ENCODE data around the gene ZFAND2A. TPM values are rescaled to one million over a fixed set of nuclear protein-coding genes. Genes with fewer than 3 reads are reported as not detected.

Gene ZFAND2A
- polyA plus RNA-seq, 1 donor (not counting 4 experiments of a cell fraction or from before 2014, with no cell fraction given) = 25.5 TPM

GRCh38 chr7:1114505-1114904 is 45.5 kb downstream of the ZFAND2A start:
- Histone ChIP-seq H3K9ac (ENCODE audit: control insufficient read depth, extremely low read depth, insufficient read depth, low read length) (no peak overlapping the region), H3K4me3 (ENCODE audit: control insufficient read depth in 2 of 3, extremely low read depth in 1 of 3, insufficient read depth in 2 of 3, low read depth in 1 of 3, low read length in 3 of 3) (no peak overlapping the region), H3K79me2 (ENCODE audit: control insufficient read depth, insufficient read depth, low read length) (peaks cover 26% of the 10 kb centered on the region), H3K27me3 (ENCODE audit: control insufficient read depth, extremely low read depth, insufficient read depth, low read length) (no peaks in the 10 kb centered on the region), H3K4me1 (ENCODE audit: control insufficient read depth, extremely low read depth, insufficient read depth, low read length) (no peaks in the 10 kb centered on the region), H4K20me1 (ENCODE audit: control insufficient read depth, extremely low read depth, insufficient read depth, low read length) (no peaks in the 10 kb centered on the region), H2AFZ (ENCODE audit: control insufficient read depth, low read length) (no peak overlapping the region), H3K4me2 (ENCODE audit: control insufficient read depth, extremely low read depth, insufficient read depth, low read depth, low read length) (no peak overlapping the region), H3K36me3 (ENCODE audit: control insufficient read depth in 2 of 2, extremely low read depth in 1 of 2, insufficient read depth in 2 of 2, low read length in 2 of 2) (peaks cover 0 to 5% of the 10 kb centered on the region in 2 experiments), H3K27ac (ENCODE audit: control insufficient read depth, insufficient read depth, low read length) (no peak overlapping the region), H3K9me3 (ENCODE audit: control insufficient read depth, low read depth, low read length) (no peaks in the 10 kb centered on the region), H3K9me1 (ENCODE audit: control insufficient read depth, extremely low read depth, insufficient read depth, low read length) (no peaks in the 10 kb centered on the region)
- no peak for DNase-seq (ENCODE audit: low read depth, low spot score)
- TF ChIP-seq, protein P1, sequence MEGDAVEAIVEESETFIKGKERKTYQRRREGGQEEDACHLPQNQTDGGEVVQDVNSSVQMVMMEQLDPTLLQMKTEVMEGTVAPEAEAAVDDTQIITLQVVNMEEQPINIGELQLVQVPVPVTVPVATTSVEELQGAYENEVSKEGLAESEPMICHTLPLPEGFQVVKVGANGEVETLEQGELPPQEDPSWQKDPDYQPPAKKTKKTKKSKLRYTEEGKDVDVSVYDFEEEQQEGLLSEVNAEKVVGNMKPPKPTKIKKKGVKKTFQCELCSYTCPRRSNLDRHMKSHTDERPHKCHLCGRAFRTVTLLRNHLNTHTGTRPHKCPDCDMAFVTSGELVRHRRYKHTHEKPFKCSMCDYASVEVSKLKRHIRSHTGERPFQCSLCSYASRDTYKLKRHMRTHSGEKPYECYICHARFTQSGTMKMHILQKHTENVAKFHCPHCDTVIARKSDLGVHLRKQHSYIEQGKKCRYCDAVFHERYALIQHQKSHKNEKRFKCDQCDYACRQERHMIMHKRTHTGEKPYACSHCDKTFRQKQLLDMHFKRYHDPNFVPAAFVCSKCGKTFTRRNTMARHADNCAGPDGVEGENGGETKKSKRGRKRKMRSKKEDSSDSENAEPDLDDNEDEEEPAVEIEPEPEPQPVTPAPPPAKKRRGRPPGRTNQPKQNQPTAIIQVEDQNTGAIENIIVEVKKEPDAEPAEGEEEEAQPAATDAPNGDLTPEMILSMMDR (optimal IDR thresholded peaks at IDR 0.05 in 1 of 3, IDR thresholded peaks at IDR 0.05 in 1 of 3, conservative IDR thresholded peaks at IDR 0.05 in 1 of 3; ENCODE audit: extremely low read depth in 1 of 3, insufficient read depth in 2 of 3, low read length in 3 of 3) = no peak
- no peak for TF ChIP-seq EZH2 (IDR thresholded peaks at IDR 0.05; ENCODE audit: low read length)
- FAIRE-seq = no peak
- dilution Hi-C loops (cut with MboI; ENCODE audit: extremely low pct_ligation_motif_present, low sequenced_read_pairs) = no loop called here

DNA sequence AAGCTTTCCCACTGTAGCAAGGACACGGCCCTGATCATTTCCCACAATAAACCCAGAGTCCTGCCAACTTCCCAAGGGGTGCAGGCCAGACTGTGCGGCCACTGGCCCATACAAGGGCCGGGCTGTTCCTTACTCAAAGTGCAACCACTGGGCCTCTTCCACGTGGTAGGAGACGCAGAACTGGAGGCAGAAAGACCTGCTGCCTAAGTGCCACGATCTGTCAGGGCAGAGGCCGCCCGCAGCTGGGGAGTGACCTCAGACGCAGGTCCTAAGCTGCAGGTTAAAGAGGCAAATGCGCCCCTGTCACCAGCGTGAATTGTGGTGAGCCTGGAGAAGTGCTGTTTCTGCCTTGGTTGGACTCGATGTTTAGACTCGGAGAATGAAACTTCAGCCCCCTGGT is 45.9 kb downstream of the ZFAND2A start:
- FAIRE-seq (no peak), DNase-seq (ENCODE audit: low read depth, low spot score) (no peak)
- H2AFZ ChIP-seq (ENCODE audit: control insufficient read depth, low read length) = no peak overlapping the region
- H3K4me2 ChIP-seq (ENCODE audit: control insufficient read depth, extremely low read depth, insufficient read depth, low read depth, low read length) = no peak overlapping the region
- H3K79me2 ChIP-seq (ENCODE audit: control insufficient read depth, insufficient read depth, low read length) = peaks cover 26% of the 10 kb centered on the region
- H3K9ac ChIP-seq (ENCODE audit: control insufficient read depth, extremely low read depth, insufficient read depth, low read length) = no peak overlapping the region
- H4K20me1 ChIP-seq (ENCODE audit: control insufficient read depth, extremely low read depth, insufficient read depth, low read length) = no peaks in the 10 kb centered on the region
- H3K4me1 ChIP-seq (ENCODE audit: control insufficient read depth, extremely low read depth, insufficient read depth, low read length) = no peaks in the 10 kb centered on the region
- H3K4me3 ChIP-seq (ENCODE audit: control insufficient read depth in 2 of 3, extremely low read depth in 1 of 3, insufficient read depth in 2 of 3, low read depth in 1 of 3, low read length in 3 of 3) = no peak overlapping the region
- H3K27ac ChIP-seq (ENCODE audit: control insufficient read depth, insufficient read depth, low read length) = no peak overlapping the region
- H3K27me3 ChIP-seq (ENCODE audit: control insufficient read depth, extremely low read depth, insufficient read depth, low read length) = no peaks in the 10 kb centered on the region
- TF ChIP-seq EZH2 (IDR thresholded peaks at IDR 0.05; ENCODE audit: low read length) = no peak
- TF ChIP-seq, protein P1 (optimal IDR thresholded peaks at IDR 0.05 in 1 of 3, IDR thresholded peaks at IDR 0.05 in 1 of 3, conservative IDR thresholded peaks at IDR 0.05 in 1 of 3; ENCODE audit: extremely low read depth in 1 of 3, insufficient read depth in 2 of 3, low read length in 3 of 3) = no peak
- peaks cover 2 to 5% of the 10 kb centered on the region in 2 experiments for H3K36me3 ChIP-seq (ENCODE audit: control insufficient read depth in 2 of 2, extremely low read depth in 1 of 2, insufficient read depth in 2 of 2, low read length in 2 of 2)
- H3K9me3 ChIP-seq (ENCODE audit: control insufficient read depth, low read depth, low read length) = no peaks in the 10 kb centered on the region
- H3K9me1 ChIP-seq (ENCODE audit: control insufficient read depth, extremely low read depth, insufficient read depth, low read length) = no peaks in the 10 kb centered on the region
- dilution Hi-C loops (cut with MboI; ENCODE audit: extremely low pct_ligation_motif_present, low sequenced_read_pairs) = no loop called here

All from keratinocyte (primary cell).